ENCODE results near the gene PDE11A.

GRCh38 chr2:178029342-178029741 lies 43.2 kb downstream of the PDE11A start:
- no peak for TF ChIP-seq CTCF (IDR thresholded peaks at IDR 0.05; ENCODE audit: insufficient read depth, low read length, poor library complexity, severe bottlenecking)
- TF ChIP-seq EZH2phosphoT487 (conservative IDR thresholded peaks at IDR 0.05; ENCODE audit: low read length): no peak

Data from SU-DHL-6 (cell line).